GM06990 (cell line): ENCODE data around the gene SOX15.

ENCODE experiments used
- DNase-seq: peaks from one replicate; pipeline ENCODE4 v3.0.0-alpha.2; 2011; ENCODE audit not compliant: insufficient read length; ENCODE audit errors: extremely low read depth
- H3K27me3 ChIP-seq: replicated peaks from 2 replicates; pipeline ENCODE4 v1.6.0; 2011; ENCODE audit warnings: low read length; ENCODE audit not compliant: control insufficient read depth, insufficient read depth
- H3K36me3 ChIP-seq: 2 replicates; pipeline ENCODE4 v1.5.1; 2011; ENCODE audit warnings: low read length; ENCODE audit not compliant: control insufficient read depth, insufficient read depth
- H3K4me3 ChIP-seq: replicated peaks from 2 replicates; pipeline ENCODE4 v1.5.1; 2011; ENCODE audit warnings: low read depth, mild to moderate bottlenecking, control low read depth, low read length
- TF ChIP-seq, protein P1 (sequence below): IDR thresholded peaks from 2 replicates; pipeline ENCODE4 v1.5.1; 2011; ENCODE audit warnings: low read length, control low read depth, mild to moderate bottlenecking, inconsistent platforms; ENCODE audit not compliant: insufficient read depth, poor library complexity, severe bottlenecking

The SOX15 gene

DNA sequence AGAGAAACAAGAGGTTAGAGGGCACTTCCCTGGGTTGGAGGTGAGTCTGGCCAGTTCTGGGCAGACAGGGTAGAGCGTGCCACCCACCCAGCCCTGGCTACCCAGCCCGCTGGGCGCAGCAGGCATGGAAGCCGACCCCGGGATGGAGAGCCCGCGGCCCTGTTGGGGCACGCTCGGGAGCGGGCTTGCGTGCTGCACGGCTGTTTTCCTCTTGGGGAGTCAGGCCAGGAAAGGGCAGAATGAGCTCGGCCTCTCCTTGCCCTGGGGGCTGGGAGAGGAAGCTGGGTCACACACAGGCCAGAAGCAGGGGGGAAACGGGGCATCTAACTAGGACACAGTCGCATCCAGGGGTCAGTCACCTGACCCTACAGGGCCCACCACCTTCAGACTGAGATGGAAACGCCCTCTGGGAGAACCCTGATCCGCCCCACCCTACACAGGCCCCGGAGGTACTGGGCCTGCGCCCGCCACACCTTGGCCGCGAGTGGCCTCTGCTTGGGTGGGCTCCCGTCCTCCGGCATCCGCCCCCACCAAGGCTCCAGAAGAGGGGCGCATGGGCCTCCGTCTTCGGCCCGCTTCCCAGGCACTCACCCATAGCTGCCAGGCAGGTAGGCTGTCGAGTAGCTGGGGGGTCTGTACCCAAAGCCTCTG lies 1.2 kb downstream of the SOX15 start:
- DNase-seq: no peak
- H3K4me3 ChIP-seq: no peak overlapping the region
- TF ChIP-seq, protein P1, sequence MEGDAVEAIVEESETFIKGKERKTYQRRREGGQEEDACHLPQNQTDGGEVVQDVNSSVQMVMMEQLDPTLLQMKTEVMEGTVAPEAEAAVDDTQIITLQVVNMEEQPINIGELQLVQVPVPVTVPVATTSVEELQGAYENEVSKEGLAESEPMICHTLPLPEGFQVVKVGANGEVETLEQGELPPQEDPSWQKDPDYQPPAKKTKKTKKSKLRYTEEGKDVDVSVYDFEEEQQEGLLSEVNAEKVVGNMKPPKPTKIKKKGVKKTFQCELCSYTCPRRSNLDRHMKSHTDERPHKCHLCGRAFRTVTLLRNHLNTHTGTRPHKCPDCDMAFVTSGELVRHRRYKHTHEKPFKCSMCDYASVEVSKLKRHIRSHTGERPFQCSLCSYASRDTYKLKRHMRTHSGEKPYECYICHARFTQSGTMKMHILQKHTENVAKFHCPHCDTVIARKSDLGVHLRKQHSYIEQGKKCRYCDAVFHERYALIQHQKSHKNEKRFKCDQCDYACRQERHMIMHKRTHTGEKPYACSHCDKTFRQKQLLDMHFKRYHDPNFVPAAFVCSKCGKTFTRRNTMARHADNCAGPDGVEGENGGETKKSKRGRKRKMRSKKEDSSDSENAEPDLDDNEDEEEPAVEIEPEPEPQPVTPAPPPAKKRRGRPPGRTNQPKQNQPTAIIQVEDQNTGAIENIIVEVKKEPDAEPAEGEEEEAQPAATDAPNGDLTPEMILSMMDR: no peak
- H3K36me3 ChIP-seq: peaks cover 29% of the 10 kb centered on the region
- H3K27me3 ChIP-seq: no peaks in the 10 kb centered on the region

DNA sequence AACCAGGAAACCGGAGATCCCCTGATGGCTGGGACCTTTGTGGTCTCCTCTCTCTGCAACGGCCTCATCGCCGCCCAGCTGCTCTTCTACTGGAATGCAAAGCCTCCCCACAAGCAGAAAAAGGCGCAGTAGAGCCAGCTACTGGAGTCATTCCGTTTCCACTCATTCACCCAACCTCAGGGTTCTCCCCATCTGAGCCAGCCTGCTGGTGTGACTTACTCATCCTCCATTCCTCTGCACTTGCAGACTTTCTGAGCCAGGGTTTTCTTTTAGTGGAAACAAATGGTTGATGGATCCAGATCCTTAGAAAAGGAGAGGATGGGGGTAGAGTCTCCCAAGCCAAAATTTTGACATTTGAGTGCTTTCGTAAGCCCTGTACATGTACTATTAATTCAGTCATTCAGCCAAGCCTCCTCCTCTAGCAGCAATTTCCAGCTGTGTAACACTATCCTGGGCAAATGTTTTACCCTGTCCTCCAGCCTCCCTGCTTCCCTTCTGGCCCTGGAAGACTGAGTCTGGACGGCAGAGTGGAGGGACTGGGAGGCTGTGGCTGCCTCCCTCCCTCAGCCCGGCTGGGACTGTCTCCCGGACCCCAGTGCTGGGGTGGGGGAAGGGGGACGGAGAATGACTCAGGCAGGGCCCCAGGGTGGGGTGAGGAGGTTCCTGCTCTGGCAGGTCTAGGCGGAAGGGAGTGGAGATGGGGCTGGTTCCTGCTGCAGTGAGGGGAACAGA lies 2.3 kb downstream of the SOX15 start:
- TF ChIP-seq, protein P1: no peak
- Histone ChIP-seq H3K4me3 (no peak overlapping the region), H3K36me3 (peaks cover 23% of the 10 kb centered on the region), H3K27me3 (no peaks in the 10 kb centered on the region)
- no peak for DNase-seq

DNA sequence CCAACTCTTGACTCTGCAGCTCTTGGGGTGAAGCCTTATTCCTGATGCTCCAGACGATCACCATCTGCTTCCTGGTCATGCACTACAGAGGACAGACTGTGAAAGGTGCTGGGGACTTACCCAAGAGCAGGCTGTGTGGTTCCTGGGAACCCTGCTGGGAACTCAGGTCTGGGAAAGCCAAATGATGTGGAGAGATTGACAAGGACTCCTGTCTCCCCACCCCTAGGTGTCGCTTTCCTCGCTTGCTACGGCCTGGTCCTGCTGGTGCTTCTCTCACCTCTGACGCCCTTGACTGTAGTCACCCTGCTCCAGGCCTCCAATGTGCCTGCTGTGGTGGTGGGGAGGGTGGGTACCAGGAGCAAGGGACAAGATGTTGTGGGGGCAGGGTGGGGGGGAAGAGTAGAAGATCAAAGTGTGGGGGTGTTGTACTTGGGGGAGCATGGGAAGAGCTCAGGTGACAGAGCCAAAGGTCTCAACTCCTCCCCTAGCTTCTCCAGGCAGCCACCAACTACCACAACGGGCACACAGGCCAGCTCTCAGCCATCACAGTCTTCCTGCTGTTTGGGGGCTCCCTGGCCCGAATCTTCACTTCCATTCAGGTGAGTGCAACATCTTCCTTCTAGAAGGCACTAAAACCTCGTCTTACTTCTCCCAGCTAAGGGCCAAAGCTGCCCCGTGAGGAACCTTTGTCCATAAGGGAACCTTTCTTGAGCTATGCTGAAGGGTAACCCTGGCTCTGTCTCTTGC lies 3.0 kb downstream of the SOX15 start:
- H3K27me3 ChIP-seq: no peaks in the 10 kb centered on the region
- no peak for DNase-seq
- H3K4me3 ChIP-seq: no peak overlapping the region
- peaks cover 21% of the 10 kb centered on the region for H3K36me3 ChIP-seq
- TF ChIP-seq, protein P1: peak; percentile 22

DNA sequence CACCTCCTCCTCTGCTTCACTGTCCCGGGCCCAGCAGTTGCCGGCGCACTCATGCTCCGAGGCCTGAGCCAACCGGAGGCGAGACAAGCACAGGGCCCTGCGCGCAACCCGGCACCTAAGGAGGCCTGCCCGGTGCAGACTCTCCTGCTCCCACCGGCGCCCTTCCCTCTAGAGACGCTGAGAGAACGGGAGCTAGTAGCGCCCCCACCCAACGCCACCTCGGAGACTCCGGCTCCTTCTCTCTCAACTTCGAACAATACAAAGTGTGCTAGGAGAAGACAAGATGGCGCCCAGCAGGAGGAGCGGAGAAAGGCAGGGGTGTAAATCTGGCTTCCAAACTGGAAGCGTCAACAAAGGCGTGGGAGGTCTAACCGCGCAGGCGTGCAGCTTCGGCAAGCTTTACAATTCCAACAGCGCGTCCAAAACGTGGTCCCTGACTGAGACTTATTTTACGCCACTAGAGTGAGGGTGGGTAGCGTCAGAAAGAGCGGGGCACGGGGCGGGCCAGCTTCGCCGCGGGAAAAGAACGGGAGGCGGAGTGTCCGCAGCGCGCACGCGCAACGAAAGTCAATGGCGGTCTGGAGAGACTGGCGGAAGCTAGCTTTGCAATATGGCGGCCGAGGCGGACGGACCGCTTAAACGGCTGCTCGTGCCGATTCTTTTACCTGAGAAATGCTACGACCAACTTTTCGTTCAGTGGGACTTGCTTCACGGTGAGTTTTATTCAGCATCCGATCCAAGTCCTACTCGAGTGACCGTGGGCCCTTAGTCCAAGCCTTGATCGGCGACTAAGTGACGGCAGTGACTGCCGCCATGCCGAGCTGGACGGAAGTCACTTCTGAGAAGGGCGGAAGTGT lies 6.4 kb downstream of the SOX15 start, which contains the start of gene MPDU1:
Gene MPDU1 (plus strand): TSS at position 600 of the 857 bp plus-strand sequence. CDS start 11 bp downstream, at position 611.
- peak; percentile 97 for DNase-seq
- TF ChIP-seq, protein P1: no peak
- Histone ChIP-seq H3K4me3 (peak within 1 kb of the TSS; percentile 90), H3K27me3 (no peaks in the 10 kb centered on the region), H3K36me3 (peaks cover 16% of the 10 kb centered on the region)
